ENCODE measurements around the gene TMX2.

DNA sequence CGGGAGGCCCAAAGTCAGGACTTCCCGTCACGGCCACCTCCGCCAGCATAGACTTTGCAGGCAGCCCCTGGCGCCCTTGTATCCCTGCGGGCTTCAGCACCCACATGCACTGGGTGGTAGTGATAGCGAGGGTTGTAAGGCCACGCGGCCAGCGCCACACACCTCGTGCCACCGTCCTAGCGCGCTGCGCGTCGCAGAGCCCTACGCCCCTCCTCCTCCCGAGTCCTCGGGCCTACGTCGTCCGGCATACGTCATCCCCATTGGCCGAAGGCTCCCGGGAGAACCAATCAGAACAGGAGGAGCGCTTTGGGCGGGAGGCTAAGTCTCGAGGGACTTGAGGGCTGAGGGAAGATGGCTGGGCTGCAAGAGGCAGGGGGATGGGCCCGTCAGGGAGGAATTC is 40.6 kb downstream of the TMX2 start:
- TF ChIP-seq ISL1 (CRISPR knock-in tag; IDR thresholded peaks at IDR 0.05): no peak
- TF ChIP-seq PPARA (CRISPR knock-in tag; IDR thresholded peaks at IDR 0.05; ENCODE audit: borderline replicate concordance): no peak
- TF ChIP-seq, protein P1, sequence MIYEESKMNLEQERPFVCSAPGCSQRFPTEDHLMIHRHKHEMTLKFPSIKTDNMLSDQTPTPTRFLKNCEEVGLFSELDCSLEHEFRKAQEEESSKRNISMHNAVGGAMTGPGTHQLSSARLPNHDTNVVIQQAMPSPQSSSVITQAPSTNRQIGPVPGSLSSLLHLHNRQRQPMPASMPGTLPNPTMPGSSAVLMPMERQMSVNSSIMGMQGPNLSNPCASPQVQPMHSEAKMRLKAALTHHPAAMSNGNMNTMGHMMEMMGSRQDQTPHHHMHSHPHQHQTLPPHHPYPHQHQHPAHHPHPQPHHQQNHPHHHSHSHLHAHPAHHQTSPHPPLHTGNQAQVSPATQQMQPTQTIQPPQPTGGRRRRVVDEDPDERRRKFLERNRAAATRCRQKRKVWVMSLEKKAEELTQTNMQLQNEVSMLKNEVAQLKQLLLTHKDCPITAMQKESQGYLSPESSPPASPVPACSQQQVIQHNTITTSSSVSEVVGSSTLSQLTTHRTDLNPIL (CRISPR knock-in tag; IDR thresholded peaks at IDR 0.05; ENCODE audit: low read depth): no peak
- no peak for TF ChIP-seq GLIS3 (CRISPR knock-in tag; IDR thresholded peaks at IDR 0.05)
- no peak for TF ChIP-seq TOX (CRISPR knock-in tag; IDR thresholded peaks at IDR 0.05; ENCODE audit: borderline replicate concordance)
- no peak for TF ChIP-seq ARNTL (CRISPR knock-in tag; IDR thresholded peaks at IDR 0.05; ENCODE audit: borderline replicate concordance, low read depth)
- no peak for TF ChIP-seq ZFP3 (CRISPR knock-in tag; IDR thresholded peaks at IDR 0.05)
- TF ChIP-seq ZFP30 (CRISPR knock-in tag; IDR thresholded peaks at IDR 0.05): no peak
- TF ChIP-seq ZNF8 (CRISPR knock-in tag; IDR thresholded peaks at IDR 0.05): no peak
- TF ChIP-seq, protein P2, sequence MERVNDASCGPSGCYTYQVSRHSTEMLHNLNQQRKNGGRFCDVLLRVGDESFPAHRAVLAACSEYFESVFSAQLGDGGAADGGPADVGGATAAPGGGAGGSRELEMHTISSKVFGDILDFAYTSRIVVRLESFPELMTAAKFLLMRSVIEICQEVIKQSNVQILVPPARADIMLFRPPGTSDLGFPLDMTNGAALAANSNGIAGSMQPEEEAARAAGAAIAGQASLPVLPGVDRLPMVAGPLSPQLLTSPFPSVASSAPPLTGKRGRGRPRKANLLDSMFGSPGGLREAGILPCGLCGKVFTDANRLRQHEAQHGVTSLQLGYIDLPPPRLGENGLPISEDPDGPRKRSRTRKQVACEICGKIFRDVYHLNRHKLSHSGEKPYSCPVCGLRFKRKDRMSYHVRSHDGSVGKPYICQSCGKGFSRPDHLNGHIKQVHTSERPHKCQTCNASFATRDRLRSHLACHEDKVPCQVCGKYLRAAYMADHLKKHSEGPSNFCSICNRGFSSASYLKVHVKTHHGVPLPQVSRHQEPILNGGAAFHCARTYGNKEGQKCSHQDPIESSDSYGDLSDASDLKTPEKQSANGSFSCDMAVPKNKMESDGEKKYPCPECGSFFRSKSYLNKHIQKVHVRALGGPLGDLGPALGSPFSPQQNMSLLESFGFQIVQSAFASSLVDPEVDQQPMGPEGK (CRISPR knock-in tag; IDR thresholded peaks at IDR 0.05; ENCODE audit: borderline replicate concordance): no peak
